ENCODE measurements around the gene CPLANE1.
"Not testable (repeated sequence)": the region's sequence is repeated elsewhere in the genome, so short reads cannot be mapped to it uniquely, and the experiment has no call there.

The CPLANE1 gene

DNA sequence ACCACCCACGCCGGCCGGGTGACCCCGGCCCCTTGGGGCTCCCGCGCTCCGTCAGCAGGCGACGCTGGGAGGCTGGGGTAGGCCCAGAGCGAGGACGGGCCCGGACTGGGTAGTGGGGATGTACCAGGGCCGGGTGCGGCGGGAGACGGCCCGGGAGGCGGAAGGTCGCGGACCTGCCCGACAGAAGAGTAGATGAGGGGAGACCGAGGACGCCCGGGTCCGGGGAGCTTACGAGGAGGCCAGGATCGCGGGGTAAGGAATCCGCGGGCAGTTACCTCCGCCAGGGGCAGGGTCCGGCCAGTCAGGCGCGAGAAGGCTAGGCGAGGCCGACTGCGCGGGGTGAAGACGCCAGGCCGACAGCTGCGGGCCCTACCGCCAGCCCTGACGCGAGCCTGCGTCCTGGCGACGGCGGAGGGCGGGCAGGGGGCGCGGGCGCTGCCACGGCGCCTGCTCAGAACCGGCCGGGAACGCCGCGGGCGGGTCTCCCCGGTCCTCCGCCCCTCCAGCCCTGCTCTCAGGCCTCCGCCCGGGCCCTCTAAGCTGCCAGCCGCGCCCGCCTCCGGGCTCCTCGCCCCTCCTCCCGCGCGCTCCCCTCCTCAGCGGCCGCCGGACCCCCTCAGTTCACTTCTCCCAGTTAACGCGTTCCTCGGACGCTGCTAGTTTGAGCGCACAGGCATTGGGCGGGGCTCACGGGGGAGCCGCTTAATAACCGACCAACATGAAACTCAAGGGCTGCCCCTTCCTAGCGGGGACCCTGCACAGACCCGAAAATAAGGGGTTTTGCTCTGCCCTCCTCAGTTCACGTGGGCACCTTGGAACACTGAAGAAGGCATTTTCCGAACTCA, at the start of gene CPLANE1:
Gene CPLANE1, minus strand, starts transcription at position 407 of the 845 bp plus-strand sequence. CDS start 1,678 bp downstream, outside the sequence.
- peak; percentile 92 for DNase-seq

GRCh38 chr5:37296313-37296712, 47.1 kb upstream of the CPLANE1 start:
- DNase-seq = not testable (repeated sequence)

- no peak for DNase-seq
Observed at GRCh38 chr5:37283214-37283820, 34.1 kb upstream of the CPLANE1 start.

- DNase-seq = no peak
Observed at GRCh38 chr5:37275511-37275910, 26.3 kb upstream of the CPLANE1 start.

DNA sequence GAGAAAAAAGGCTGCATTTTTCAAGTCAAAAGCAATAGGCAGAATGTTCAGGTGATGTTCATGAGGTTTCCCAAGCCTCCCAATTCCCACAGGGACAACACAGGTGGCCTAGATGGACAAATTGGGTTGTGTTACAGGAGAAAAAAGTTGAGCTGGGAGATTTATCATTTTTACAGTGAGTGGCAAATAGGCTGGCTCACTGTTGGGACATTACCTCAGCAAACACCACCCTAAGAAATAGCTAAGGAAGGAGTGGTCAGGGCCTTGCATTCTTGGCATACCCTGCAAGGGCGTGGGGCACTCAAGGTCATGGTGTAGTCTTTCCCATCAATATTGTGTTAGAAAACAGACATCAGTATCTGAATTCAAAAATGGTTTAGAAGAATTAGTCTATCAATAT, 23.3 kb upstream of the CPLANE1 start:
- DNase-seq = no peak

GRCh38 chr5:37268100-37268499, 18.9 kb upstream of the CPLANE1 start:
- DNase-seq = not testable (repeated sequence)

- DNase-seq = no peak
Observed at GRCh38 chr5:37255774-37256358, 6.7 kb upstream of the CPLANE1 start.

DNA sequence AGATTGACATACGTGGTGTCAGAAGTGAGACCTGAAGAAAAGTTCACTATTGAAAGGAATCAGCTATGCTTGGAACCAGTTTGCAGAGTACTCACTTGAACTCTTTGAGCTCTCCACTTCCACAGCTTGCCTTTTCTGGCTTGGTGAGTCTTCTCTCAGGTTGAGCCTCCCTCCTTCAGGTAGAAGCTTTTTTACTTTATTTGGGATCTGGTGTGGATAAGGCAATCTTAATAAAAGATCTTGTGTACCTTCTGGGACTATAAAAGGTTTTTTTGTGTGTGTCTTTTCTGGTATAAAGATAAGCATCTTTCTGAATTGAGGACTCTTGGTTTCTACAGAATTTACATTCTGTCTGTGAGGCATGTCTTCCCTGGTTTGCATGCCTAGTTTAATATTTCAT, 5.4 kb upstream of the CPLANE1 start:
- no peak for DNase-seq

DNA sequence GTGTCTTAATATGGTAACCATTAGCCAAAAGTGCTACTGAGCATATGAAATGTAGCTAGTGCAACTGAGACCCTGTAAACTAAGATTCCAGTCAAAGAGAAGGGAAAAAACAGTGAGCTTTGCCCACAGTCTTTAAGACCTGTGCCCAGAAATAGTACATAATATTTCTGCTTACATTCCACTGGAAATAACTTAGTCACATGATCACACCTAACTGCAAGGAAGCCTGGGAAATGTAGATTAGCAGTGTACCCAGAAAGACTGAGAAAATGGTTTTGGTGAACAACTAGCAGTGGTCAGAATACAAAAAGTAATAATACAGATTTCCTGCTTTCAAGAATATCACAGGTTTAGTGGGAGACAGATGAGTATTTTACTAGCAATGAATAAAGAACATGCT, 2.5 kb upstream of the CPLANE1 start:
- no peak for DNase-seq

DNA sequence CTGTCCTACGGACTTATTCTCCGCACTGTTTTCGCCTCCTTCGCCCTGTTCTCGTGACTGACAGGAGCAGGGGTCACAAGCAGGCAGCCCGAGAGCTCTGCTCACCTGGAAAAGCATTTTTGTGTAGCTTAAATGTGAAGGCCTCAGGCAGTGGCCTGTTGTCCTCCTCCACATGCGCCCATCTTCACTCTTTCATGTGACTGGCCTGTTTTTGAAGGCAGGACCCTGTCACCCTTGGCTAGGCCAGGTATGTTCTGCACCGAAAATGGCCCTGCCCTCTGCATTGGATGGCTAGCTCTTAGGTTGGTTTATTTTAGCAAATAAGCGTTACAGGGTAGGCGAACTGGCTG, 614 bp upstream of the CPLANE1 start:
- DNase-seq = no peak

DNA sequence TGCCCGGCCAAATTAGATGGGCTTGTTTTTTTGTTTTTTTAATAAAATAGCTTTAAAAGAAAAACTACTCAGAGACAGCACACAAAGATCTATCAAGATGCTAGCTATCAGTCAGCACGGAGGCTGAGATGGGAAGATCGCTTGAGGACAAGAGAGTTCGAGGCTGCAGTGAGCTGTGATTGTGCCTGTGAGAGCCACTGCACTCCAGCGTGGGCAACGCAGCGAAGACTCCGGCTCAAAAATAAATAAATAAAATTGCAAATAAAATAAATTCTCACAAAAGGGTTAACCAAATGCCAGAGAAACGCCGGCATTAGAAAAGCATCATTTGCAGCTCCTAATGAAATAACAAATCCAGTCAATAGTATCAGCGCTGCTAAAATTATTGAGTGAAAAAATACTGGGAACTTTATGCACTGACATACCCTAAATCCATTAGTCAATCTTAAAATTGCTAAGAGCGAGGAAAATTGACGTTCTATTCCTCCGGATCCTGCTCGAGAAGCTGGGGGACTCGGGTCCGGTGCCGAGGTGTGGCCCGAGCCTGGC, 681 bp downstream of the CPLANE1 start:
- DNase-seq = peak; percentile 59

DNA sequence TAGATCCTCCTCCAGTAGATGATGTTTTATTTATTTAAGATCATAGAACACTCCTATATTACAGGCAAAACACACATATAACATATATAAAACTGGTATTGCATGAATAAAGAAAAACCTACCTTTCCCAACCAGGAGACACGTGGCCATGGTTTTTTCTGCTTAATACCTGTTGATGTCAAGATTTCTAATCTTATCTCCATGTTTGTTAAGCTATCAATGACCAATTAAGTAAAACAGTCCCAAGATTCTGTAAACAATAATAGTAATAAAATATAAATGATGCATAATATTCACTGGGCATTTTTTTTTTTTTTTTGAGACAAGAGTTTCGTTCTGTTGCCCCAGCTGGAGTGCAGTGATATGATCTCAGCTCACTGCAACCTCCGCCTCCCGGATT, 1.7 kb downstream of the CPLANE1 start:
- DNase-seq = no peak

DNA sequence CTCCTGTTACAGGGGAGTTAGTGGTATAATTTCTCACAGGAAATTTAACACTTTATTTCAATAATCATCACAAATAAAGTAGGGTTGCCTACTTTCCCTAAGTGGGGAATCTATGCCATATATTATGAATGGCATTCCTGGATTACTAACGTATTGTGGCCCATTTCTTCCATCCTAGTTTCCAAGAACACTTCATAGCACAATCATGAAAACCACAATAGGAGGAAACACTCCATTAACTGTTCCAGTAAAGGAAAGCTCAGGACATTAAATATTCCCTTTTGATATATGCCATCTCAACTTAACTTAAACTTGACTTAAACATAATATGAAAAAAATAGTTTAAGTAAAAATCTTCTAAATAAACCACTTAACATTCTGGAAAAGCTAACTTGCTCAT, 2.1 kb downstream of the CPLANE1 start:
- DNase-seq = no peak

DNA sequence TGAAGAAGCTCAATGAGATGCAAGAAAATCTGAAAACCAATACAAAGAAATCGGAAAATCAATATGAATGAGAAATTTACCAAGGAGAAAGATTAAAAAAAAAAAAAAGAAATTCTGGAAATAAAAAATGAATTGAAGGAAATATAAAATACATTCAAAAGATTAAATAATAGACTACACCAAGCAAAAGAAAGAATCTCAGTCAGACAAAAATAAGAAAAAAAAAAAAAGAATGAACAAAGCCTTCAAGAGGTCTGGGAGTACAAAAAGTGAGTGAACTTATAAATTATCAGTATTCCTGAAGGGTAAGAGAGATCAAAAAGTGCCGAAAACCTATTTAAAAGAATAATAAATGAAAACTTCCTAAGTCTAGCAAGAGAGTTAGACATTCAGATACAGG, 14.9 kb downstream of the CPLANE1 start:
- no peak for DNase-seq

GRCh38 chr5:37226377-37226776, 22.8 kb downstream of the CPLANE1 start:
- DNase-seq = no peak

DNA sequence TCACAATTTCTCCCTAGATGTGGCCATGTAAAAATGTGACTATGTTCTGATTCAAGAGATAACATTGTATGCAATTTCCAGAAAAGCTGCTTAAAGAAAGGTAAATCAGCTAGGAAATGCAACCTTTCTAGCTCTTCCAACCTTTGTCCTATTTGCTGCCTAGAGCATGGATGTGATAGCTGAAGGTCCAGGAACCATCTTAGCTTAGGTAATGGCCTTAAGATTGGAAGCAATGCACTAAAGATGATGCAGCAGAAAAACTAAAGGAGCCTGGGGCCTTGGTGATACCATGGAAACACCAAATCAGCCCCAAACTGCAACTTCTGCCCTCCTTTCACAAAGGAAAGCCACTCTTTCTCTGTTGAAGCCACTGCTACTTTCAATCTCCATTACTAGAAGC, 27.0 kb downstream of the CPLANE1 start:
- DNase-seq = no peak

- not testable (repeated sequence) for DNase-seq
Observed at GRCh38 chr5:37220426-37220825, 28.8 kb downstream of the CPLANE1 start.

- not testable (repeated sequence) for DNase-seq
Observed at GRCh38 chr5:37219384-37219783, 29.8 kb downstream of the CPLANE1 start.

GRCh38 chr5:37217976-37218375, 31.2 kb downstream of the CPLANE1 start:
- DNase-seq = no peak

DNA sequence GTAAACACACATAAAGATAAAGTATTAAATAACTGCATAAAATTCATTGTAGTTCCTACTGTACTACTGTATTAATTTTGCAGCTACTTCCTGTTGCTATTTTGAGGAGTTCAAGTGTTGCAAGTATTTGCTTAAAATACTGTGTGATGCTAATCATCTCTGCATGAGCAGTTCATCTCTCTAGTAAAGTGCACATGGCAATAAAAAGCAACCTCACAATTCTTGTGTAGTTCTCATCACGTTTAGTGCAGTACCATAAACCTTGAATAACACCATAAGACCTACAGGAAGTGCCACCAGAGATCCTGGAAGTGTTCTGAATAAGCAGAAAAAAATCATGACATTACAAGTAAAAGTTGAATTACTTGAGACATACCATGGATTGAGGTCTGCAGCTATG, 34.6 kb downstream of the CPLANE1 start:
- no peak for DNase-seq

DNA sequence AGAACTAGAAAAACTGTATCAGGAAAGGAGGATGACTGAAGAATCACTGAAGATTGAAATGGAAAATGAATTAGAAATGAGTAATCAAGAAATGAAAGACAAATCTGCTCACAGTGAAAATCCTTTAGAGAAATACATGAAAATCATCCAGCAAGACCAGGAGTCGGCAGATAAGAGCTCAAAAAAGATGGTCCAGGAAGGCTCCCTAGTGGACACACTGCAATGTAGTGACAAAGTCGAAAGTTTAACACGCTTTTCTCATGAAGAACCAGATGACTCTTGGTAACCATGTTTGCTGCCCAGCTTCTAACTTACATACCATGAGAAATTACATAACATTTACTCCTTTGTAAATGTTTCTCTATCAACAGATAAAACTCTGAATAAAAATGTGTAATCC, 37.1 kb downstream of the CPLANE1 start:
- DNase-seq = no peak

DNA sequence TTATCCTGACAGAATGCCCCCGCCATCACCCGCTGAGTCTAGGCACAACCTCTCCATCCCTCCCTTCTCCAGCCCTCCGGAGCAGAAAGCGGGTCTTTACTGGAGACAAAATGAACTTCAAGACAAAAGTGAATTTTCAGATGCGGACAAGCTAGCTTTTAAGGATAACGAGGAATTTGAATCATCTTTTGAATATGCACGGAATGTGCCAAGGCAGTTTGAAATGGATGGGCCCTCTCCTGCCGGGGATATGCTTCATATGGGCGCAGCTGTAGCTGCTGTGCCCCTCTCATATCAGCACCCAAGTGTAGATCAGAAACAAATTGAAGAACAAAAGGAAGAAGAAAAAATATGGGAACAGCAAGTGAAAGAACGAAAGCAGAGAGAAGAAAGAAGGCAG, 37.5 kb downstream of the CPLANE1 start:
- DNase-seq = no peak

DNA sequence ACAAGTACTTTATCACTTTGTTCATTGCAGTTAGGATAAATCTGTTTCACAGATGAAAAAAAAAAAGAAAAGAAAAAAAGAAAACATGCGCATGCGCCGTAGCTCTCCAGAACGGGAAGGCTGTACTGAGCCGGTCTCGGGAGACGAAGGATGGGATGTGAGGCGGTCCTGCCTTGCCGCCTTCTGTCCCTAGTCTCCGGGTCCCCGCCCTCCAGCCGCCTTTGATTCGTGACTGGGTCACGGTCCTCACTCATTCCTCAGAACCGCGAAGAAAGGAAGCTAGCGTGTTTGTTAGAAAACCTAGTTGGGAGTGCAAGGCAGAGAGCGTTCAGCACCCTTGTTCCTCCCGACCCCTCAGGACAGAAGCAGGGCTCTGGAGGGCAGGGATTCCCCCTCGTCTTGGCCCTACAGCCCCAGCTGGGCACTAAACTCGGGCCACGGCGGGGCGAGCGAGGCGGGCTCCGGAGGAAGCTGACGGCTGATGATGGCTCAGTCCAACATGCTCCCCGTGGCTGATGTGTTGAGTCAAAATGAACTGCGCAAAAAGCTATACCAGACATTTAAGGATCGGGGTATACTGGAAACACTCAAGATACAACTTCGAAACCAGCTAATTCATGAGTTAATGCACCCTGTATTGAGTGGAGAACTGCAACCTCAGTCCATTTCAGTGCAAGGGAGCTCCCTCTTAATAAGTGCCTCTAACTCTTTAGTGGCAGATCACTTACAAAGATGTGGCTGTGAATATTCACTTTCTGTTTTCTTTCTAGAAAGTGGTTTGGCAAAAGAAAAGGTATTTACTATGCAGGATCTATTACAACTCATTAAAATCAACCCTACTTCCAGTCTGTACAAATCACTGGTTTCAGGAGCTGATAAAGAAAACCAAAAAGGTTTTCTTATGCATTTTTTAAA, 40.0 kb downstream of the CPLANE1 start:
- DNase-seq = no peak
